Fibroblast of skin of scalp (primary cell): ENCODE results near the gene CCDC13. TPM values are rescaled to one million over a fixed set of nuclear protein-coding genes. Genes with fewer than 3 reads are reported as not detected.
"Not testable (repeated sequence)": the region's sequence is repeated elsewhere in the genome, so short reads cannot be mapped to it uniquely, and the experiment has no call there.

ENCODE experiments used
- DNase-seq: peaks from one replicate; pipeline ENCODE4 v3.0.0-alpha.2; 2013
- polyA plus RNA-seq, 2 experiments: library from polyadenylated mRNA; unstranded; fragments of 120-200 nt; gene quantifications; one replicate each; pipeline ENCODE4 v1.2.1, GENCODE V29; 2013; ENCODE audit not compliant: insufficient read length in 2 of 2

The CCDC13 gene
- 0.36 TPM for polyA plus RNA-seq (2013, experiment 1 of 2; ENCODE audit: insufficient read length)
- 0.22 TPM for polyA plus RNA-seq (2013, experiment 2 of 2; ENCODE audit: insufficient read length)

GRCh38 chr3:42772670-42773408 lies at the start of gene CCDC13:
Gene CCDC13, minus strand, starts transcription at chr3:42773253. Its CDS starts 14,908 bp downstream, at chr3:42758345.
- peak; percentile 88 for DNase-seq

DNA sequence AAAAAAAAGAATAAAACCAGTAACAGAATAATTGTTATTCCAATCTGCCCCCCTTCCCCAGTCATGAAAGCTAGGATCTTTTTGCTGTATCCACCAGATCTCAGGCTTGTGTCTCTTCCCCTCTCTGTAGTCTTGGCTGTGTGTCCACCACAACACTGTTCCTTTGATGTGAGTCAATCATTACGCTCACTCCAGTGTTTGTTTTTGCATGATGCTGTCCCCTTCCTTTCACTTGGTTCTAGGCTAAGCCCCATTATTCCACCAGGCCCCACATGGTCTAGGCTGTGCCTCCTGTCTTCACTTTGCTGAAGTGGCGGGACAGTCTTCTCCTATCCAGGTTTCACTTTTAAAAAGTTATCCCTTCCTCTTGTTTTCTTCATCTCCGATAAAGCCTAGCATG lies 49.8 kb upstream of the CCDC13 start:
- DNase-seq, result no peak

- no peak for DNase-seq
Measured at GRCh38 chr3:42820746-42821051, 47.6 kb upstream of the CCDC13 start.

GRCh38 chr3:42819351-42819965 lies 46.4 kb upstream of the CCDC13 start:
- no peak for DNase-seq

DNA sequence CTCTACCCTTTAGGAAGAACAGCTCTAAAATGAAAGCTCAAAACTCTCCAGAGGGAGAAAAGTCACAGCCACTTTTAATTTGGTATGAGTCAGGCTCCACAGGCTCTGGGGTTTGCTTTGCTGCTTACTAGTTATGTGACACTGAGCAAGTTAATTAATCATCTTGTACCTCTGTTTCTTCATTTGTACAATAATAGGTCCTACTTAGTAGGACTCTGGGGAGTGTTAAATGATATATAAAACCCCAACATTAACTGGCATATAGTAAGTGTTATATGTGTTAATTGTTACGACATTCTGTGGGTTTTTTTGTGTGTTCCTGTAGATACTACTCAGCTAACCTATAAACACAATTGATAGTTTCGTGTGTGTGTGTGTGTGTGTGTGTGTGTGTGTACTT lies 42.8 kb upstream of the CCDC13 start:
- DNase-seq, result no peak

DNA sequence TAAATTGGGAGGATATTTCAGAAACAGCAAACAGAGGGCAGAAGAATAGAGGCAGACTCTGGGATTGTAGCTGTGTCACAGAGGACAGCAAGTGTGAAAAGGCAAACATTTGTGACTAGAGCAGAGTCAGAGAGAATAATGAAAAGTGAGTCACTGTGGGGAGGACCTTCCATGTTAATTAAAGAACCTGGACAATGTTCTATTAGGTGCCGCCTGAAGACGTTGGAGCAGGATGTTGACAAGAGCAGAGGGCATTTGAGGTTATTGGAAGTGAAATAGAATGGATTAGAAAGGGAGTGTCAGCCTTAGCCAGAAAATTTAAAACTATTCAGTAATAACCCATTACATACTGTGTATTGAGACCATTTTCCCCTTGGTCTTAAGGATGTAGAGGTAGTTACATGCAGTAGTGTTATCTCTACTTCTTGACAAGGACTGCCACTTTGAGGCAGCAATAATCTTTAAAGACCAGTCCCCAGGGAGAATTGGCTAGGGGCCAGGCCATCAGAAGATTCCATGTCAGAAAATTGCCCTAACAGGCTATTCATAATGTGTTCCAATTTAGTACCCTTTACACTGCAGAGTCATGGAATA lies 42.0 kb upstream of the CCDC13 start:
- no peak for DNase-seq

- no peak for DNase-seq
Measured at GRCh38 chr3:42814246-42814645, 41.2 kb upstream of the CCDC13 start.

DNA sequence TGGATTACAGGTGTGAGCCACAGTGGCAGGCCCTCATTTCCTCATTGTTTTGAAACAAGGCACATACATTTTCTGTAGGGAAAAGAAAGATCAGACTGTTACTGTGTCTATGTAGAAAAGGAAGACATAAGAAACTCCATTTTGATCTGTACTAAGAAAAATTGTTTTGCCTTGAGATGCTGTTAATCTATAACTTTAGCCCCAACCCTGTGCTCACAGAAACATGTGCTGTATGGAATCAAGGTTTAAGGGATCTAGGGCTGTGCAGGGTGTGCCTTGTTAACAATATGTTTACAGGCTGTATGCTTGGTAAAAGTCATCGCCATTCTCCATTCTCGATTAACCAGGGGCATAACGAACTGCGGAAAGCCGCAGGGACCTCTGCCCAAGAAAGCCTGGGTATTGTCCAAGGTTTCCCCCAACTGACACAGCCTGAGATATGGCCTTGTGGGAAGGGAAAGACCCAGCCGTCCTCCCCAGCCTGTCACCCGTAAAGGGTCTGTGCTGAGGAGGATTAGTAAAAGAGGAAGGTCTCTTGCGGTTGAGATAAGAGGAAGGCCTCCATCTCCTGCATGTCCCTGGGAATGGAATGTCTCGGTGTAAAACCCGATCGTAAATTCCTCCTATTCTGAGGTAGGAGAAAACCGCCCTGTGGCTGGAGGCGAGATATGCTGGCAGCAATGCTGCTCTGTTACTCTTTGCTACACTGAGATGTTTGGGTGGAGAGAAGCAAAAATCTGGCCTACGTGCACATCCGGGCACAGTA lies 38.2 kb upstream of the CCDC13 start:
- DNase-seq, result not testable (repeated sequence)

GRCh38 chr3:42810706-42811105 lies 37.7 kb upstream of the CCDC13 start:
- not testable (repeated sequence) for DNase-seq

- no peak for DNase-seq
Measured at GRCh38 chr3:42809202-42809601, 36.1 kb upstream of the CCDC13 start, which contains the start of gene ACKR2. Gene ACKR2, plus strand, starts transcription at chr3:42809445. Its CDS starts 55,058 bp downstream, at chr3:42864503.

- no peak for DNase-seq
Measured at GRCh38 chr3:42807929-42808328, 34.9 kb upstream of the CCDC13 start.

- DNase-seq, result no peak
Measured at GRCh38 chr3:42805141-42805821, 32.2 kb upstream of the CCDC13 start.

- DNase-seq, result no peak
Measured at GRCh38 chr3:42804831-42805132, 31.7 kb upstream of the CCDC13 start.

DNA sequence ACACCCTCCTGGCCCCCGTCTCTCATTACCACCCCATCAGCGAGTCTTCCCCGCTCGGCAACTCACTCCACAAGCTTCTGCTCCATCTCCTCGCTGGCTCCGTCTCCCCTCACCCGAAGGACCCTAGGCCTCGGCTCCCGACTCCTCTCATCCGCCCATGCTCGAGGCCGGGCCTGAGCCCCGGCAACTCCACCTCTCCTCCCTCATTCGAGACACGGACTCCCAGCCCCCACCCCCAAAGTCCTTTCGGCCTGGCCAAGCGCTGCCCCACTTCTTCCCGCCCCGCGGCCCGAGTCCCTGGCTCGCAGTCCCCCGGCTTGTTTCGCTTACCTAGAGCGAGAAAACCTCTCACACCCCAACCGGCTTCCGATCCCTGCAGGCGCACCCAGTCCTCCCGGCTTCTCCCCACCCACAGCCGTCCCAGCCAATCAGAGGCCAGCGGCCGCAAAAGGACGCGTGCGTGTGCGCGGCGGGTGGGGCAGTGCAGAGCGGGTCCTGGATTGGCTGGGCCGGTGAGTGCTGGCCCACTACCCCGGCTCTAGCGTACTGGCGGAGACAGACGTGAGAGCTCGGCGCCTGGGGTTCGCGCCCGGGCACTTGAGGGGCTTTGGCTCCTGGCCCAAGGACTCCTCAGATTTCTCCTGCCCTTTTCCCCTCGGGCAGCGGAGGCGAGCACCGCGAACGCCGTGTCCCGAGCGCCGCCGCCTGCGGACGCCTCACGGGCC lies 31.2 kb upstream of the CCDC13 start, which contains the start of gene HIGD1A:
TSS of gene HIGD1A (minus strand) at position 385 of the 725 bp plus-strand sequence. CDS start 10,237 bp downstream, outside the sequence.
- peak; percentile 94 for DNase-seq

DNA sequence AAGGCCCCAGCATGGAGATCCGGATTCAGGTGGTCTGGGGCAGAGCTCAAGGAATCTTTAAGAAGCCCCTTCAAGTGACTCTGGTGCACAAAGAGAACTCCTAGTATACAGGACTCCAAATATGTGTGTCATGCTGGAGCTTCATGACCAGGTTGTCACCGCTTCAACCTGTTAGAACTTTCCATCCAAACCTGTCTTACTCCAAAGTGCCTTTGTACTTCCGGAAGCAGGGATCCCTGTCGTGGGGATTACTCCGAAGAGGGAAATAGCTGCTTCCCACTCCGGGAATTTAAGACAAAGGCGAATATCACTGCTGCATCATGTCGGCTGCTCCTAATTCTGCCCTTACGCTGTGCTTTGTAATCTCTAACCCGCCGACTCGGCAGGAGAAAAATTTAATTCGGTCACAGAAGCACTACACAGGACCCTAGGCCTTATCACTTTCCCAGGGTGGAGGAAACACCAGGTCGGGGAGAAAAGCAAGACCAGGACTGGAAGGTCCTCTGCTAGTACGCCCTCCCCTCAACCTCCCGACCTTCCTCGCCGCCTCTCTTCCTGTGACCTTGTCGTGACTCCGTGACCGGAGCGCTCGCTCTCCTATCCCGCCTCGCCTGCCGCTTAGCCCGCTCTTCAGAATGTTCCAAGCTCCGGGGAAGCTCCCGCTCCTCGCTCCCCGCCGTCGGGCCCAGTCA lies 30.5 kb upstream of the CCDC13 start:
- peak; percentile 14 for DNase-seq

GRCh38 chr3:42802876-42803413 lies 29.9 kb upstream of the CCDC13 start:
- no peak for DNase-seq

GRCh38 chr3:42801784-42802183 lies 28.7 kb upstream of the CCDC13 start:
- no peak for DNase-seq

GRCh38 chr3:42801048-42801620 lies 28.1 kb upstream of the CCDC13 start:
- no peak for DNase-seq

DNA sequence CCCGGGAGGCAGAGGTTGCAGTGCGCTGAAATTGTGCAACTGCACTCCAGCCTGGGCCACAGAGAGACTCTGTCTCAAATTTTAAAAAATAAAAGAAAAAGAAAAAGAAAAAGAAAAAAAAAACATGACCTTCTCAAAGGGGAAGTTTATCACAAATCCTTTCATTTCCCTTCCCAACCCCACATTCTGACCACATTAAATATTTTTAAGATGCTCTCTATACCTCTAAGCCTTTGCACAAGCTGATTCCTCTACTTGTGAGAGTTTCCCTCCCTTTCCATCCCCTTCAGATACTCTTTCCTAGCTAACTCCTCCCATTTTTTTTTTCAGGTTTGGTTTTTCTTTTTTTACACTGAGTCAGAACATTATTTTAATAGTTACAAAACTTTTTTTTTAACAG lies 27.2 kb upstream of the CCDC13 start:
- no peak for DNase-seq

GRCh38 chr3:42799376-42799775 lies 26.3 kb upstream of the CCDC13 start:
- no peak for DNase-seq
